Occipital lobe (tissue), 2 donors: ENCODE data around the gene BEND7. TPM values are rescaled to one million over a fixed set of nuclear protein-coding genes. Genes with fewer than 3 reads are reported as not detected.
"Not testable (repeated sequence)": the region's sequence is repeated elsewhere in the genome, so short reads cannot be mapped to it uniquely, and the experiment has no call there.

ENCODE experiments used
- DNase-seq: peaks from one replicate; lab custom pipeline; 2025; lab: John Stamatoyannopoulos, UW
- total RNA-seq: library from RNA; depleted of rRNA; stranded (reverse); fragments of >200 nt; gene quantifications from one replicate; pipeline ENCODE4 v1.2.3, GENCODE V29; 2014

BEND7 gene
- total RNA-seq, 1 donor from 2014 or later = 4.8 TPM

- DNase-seq = no peak
These were observed 45.7 kb downstream of the BEND7 start for GRCh38 chr10:13483073-13483472.

GRCh38 chr10:13481690-13482089 lies 47.1 kb downstream of the BEND7 start:
- no peak for DNase-seq

- DNase-seq = no peak
These were observed 53.7 kb downstream of the BEND7 start for GRCh38 chr10:13475124-13475523.

- no peak for DNase-seq
These were observed 54.8 kb downstream of the BEND7 start for GRCh38 chr10:13473986-13474385.

GRCh38 chr10:13472359-13472758 lies 56.5 kb downstream of the BEND7 start:
- no peak for DNase-seq

GRCh38 chr10:13470270-13470669 lies 58.5 kb downstream of the BEND7 start:
- no peak for DNase-seq

- no peak for DNase-seq
These were observed 66.3 kb downstream of the BEND7 start for GRCh38 chr10:13462551-13462950.

- no peak for DNase-seq
These were observed 70.2 kb downstream of the BEND7 start for GRCh38 chr10:13458687-13459012.

GRCh38 chr10:13457958-13458686 lies 70.7 kb downstream of the BEND7 start:
- DNase-seq = peak; percentile 29

GRCh38 chr10:13453896-13454295 lies 74.9 kb downstream of the BEND7 start:
- no peak for DNase-seq

GRCh38 chr10:13450069-13450468 lies 78.7 kb downstream of the BEND7 start:
- DNase-seq = no peak

GRCh38 chr10:13449296-13449695 lies 79.5 kb downstream of the BEND7 start:
- DNase-seq = no peak

- DNase-seq = no peak
These were observed 80.6 kb downstream of the BEND7 start for GRCh38 chr10:13448216-13448615.

- no peak for DNase-seq
These were observed 83.0 kb downstream of the BEND7 start for GRCh38 chr10:13445656-13446400.

- DNase-seq = no peak
These were observed 87.3 kb downstream of the BEND7 start for GRCh38 chr10:13441476-13441875.

- no peak for DNase-seq
These were observed 88.4 kb downstream of the BEND7 start for GRCh38 chr10:13440185-13441061.

- DNase-seq = no peak
These were observed 89.3 kb downstream of the BEND7 start for GRCh38 chr10:13439313-13440184.

- DNase-seq = no peak
These were observed 91.7 kb downstream of the BEND7 start for GRCh38 chr10:13437026-13437555.

- DNase-seq = not testable (repeated sequence)
These were observed 100.9 kb downstream of the BEND7 start for GRCh38 chr10:13427943-13428342.

- DNase-seq = no peak
These were observed 103.4 kb downstream of the BEND7 start for GRCh38 chr10:13425397-13425796.

GRCh38 chr10:13422800-13423199 lies 106.0 kb downstream of the BEND7 start:
- DNase-seq = no peak
